Neuron (in vitro differentiated cells): ENCODE measurements around the gene QSOX2.

Experiments
- H2AFZ ChIP-seq: one replicate; pipeline ENCODE4 v1.6.1; 2013; ENCODE audit warnings: low read depth, mild to moderate bottlenecking, inconsistent platforms, low read length, moderate library complexity
- H3K27me3 ChIP-seq: one replicate; pipeline ENCODE4 v1.6.1; 2013; ENCODE audit warnings: low read length; ENCODE audit not compliant: insufficient read depth
- H3K36me3 ChIP-seq: one replicate; pipeline ENCODE4 v1.6.1; 2013; ENCODE audit warnings: low read length; ENCODE audit not compliant: insufficient read depth
- H3K4me1 ChIP-seq: one replicate; pipeline ENCODE4 v1.6.1; 2013; ENCODE audit warnings: low read length; ENCODE audit not compliant: insufficient read depth
- H3K4me3 ChIP-seq: 2 replicates; pipeline ENCODE4 v1.5.1; 2013; ENCODE audit warnings: mild to moderate bottlenecking, low read length, moderate library complexity
- H3K9me3 ChIP-seq: one replicate; pipeline ENCODE4 v1.6.1; 2013; ENCODE audit warnings: low read length

QSOX2 gene

GRCh38 chr9:136245219-136246150 is at the start of gene QSOX2:
Gene QSOX2 (minus strand): TSS chr9:136245812. CDS start chr9:136245803, 9 bp downstream.
- peaks cover 31% of the 10 kb centered on the region for H3K27me3 ChIP-seq
- H2AFZ ChIP-seq: no peak within 1 kb of the TSS
- H3K4me1 ChIP-seq: peaks cover 25% of the 10 kb centered on the region
- H3K4me3 ChIP-seq: peak within 1 kb of the TSS; percentile 81
- H3K9me3 ChIP-seq: no peaks in the 10 kb centered on the region
- H3K36me3 ChIP-seq: no peaks in the 10 kb centered on the region

DNA sequence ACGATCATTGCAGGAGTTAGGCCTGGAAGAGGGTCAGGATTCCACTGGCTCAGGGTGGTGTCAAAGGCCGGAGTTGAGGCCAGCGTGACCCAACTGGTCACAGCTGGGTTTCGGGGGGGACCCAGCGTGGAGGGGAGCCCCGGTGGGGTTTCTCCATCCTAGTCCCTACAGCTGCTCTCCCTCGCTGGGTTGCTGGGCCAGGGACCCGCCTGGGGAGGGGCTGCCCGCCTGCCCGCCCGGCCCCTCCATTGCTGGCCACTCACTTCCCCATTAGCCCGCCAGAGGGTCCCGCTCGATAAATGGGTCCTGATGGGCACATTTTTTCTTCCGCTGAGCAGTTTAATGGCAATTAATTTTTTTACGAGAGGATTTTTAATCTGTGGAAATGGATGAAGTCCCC is 49.4 kb upstream of the QSOX2 start:
- Histone ChIP-seq H2AFZ (no peak overlapping the region), H3K4me3 (no peak overlapping the region), H3K36me3 (no peaks in the 10 kb centered on the region), H3K27me3 (peaks cover 29% of the 10 kb centered on the region), H3K4me1 (peaks cover 7% of the 10 kb centered on the region), H3K9me3 (no peaks in the 10 kb centered on the region)

GRCh38 chr9:136294437-136294836 is 48.8 kb upstream of the QSOX2 start:
- Histone ChIP-seq H3K27me3 (peaks cover 29% of the 10 kb centered on the region), H3K4me1 (peaks cover 7% of the 10 kb centered on the region), H3K4me3 (no peak overlapping the region), H3K36me3 (no peaks in the 10 kb centered on the region), H3K9me3 (no peaks in the 10 kb centered on the region), H2AFZ (no peak overlapping the region)

GRCh38 chr9:136293476-136294077 is 48.0 kb upstream of the QSOX2 start:
- Histone ChIP-seq H3K36me3 (no peaks in the 10 kb centered on the region), H3K4me3 (no peak overlapping the region), H3K4me1 (peaks cover 7% of the 10 kb centered on the region), H3K27me3 (peaks cover 21% of the 10 kb centered on the region), H3K9me3 (no peaks in the 10 kb centered on the region), H2AFZ (no peak overlapping the region)

- H2AFZ ChIP-seq: no peak overlapping the region
- peaks cover 17% of the 10 kb centered on the region for H3K27me3 ChIP-seq
- H3K36me3 ChIP-seq: no peaks in the 10 kb centered on the region
- peaks cover 7% of the 10 kb centered on the region for H3K4me1 ChIP-seq
- no peak overlapping the region for H3K4me3 ChIP-seq
- H3K9me3 ChIP-seq: no peaks in the 10 kb centered on the region
Observed at GRCh38 chr9:136292591-136293448, 47.2 kb upstream of the QSOX2 start.

DNA sequence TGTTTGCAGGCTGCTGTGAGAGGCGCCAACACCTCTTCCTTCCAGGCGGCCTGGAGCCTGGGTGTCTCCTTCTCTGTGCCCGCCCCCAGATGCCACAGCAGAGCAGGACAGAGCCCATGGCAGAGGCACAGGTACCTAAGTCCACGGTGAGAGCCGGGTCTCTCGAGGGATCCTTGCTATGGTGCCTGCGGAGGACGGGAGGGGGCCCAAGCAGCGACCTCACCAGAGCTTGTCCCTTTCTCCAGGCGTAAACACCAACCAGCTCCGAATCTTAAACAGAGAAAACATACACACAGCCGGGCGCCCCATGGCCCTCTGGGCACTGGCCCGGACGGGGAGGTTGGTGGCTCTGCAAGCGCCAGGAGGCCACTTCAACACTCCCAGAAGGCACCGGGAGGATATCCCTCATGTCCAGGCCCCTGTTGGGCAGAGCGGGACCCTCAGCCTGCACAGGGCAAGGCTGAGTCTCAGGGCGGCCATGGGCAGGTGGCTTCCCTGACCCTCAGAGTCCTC is 46.5 kb upstream of the QSOX2 start:
- H3K27me3 ChIP-seq: peaks cover 22% of the 10 kb centered on the region
- no peak overlapping the region for H3K4me3 ChIP-seq
- H2AFZ ChIP-seq: no peak overlapping the region
- H3K36me3 ChIP-seq: no peaks in the 10 kb centered on the region
- H3K4me1 ChIP-seq: peaks cover 7% of the 10 kb centered on the region
- no peaks in the 10 kb centered on the region for H3K9me3 ChIP-seq

DNA sequence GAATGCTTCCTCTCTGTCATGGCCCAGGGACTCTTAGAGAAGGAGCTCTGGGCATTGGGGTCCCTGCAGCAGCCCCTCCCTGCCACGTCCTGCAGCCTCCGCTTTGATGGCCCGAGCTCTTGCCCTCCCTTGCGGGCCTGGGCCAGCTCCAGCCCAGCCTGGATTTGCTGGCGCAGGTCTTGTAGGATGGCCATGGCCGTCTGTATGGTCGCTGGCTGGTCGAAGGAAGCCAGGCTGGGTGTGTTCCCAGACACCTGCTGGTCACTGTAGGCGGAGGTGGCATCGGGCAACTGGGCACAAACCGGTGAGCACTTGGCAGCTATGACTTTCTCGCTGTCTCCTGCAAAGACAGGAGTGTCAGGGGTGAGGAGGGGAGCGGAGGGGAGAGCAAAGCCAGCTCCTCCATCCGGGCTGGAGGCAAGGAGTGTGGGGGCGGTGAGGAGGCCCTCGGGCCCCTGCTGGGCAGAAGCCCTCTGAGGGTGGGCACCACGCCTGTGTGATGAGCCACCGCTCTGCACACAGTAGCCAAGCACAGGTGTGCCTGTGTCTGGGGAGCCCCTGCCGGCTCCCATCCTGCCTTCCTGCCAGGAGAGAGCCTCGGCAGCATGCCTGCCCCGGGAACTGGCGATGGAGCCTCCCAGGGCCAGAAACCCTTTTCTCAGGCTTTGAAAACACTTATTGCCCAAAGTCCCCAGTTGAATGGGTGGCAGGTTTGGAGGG is 45.9 kb upstream of the QSOX2 start:
- Histone ChIP-seq H3K9me3 (no peaks in the 10 kb centered on the region), H2AFZ (no peak overlapping the region), H3K27me3 (peaks cover 22% of the 10 kb centered on the region), H3K4me3 (no peak overlapping the region), H3K36me3 (no peaks in the 10 kb centered on the region), H3K4me1 (peaks cover 7% of the 10 kb centered on the region)

DNA sequence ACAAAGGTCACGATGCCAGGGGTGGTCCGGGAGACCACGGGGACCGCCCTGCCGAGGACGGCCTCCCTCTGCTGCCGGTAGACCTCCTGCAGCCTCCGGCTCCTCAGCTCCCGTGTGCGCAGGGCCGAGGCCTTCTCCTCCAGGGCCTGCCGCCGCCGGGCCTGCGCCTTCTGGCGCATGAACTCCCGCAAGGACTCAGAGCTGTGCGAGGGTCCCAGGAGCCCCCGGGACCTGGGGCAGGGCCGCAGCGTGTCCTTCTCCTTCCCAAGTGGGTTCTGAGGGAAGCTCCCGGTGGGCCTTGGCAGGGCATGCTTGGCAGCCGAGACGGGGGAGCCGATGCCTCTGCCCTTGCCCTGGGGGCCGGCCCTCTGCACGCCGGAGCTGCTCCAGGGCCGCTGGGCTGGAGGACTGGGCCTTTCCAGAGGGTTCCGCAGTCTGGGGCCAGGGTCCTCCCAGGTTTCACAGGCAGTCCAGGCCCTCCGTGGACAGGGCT is 44.9 kb upstream of the QSOX2 start:
- Histone ChIP-seq H3K9me3 (no peaks in the 10 kb centered on the region), H3K4me3 (no peak overlapping the region), H2AFZ (no peak overlapping the region), H3K4me1 (peaks cover 1% of the 10 kb centered on the region), H3K27me3 (peaks cover 19% of the 10 kb centered on the region), H3K36me3 (no peaks in the 10 kb centered on the region)

GRCh38 chr9:136289651-136290507 is 44.3 kb upstream of the QSOX2 start:
- H3K4me3 ChIP-seq: no peak overlapping the region
- H2AFZ ChIP-seq: no peak overlapping the region
- no peaks in the 10 kb centered on the region for H3K36me3 ChIP-seq
- H3K27me3 ChIP-seq: peaks cover 24% of the 10 kb centered on the region
- no peaks in the 10 kb centered on the region for H3K4me1 ChIP-seq
- H3K9me3 ChIP-seq: no peaks in the 10 kb centered on the region

- Histone ChIP-seq H3K4me3 (no peak overlapping the region), H2AFZ (no peak overlapping the region), H3K36me3 (no peaks in the 10 kb centered on the region), H3K27me3 (peaks cover 27% of the 10 kb centered on the region), H3K9me3 (no peaks in the 10 kb centered on the region), H3K4me1 (peaks cover 4% of the 10 kb centered on the region)
Observed at GRCh38 chr9:136287960-136288753, 42.5 kb upstream of the QSOX2 start.

DNA sequence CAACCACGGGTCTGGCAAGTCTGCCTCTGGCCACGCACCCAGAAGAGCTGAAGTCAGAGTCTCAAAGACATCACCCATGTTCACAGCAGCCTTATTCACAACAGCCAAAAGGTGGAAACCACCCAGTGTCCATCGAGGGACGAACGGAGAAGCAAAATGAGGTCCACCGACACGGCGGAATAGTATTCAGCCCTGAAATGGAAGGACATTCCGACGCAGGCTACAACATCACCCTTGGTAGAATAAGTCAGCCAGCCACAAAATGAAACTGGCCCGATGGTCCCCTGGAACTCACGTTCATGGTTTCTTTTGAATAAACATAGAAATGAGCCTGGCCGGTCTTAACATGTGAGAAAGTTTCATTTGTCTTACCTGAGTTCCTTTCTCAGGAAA is 41.4 kb upstream of the QSOX2 start:
- Histone ChIP-seq H3K27me3 (peaks cover 25% of the 10 kb centered on the region), H3K4me3 (no peak overlapping the region), H3K36me3 (no peaks in the 10 kb centered on the region), H3K9me3 (no peaks in the 10 kb centered on the region), H3K4me1 (peaks cover 4% of the 10 kb centered on the region), H2AFZ (no peak overlapping the region)
